ENCODE data around the gene SCAMP5.

SCAMP5 gene

GRCh38 chr15:75048394-75048793 lies 53.0 kb downstream of the SCAMP5 start:
- DNase-seq (ENCODE audit: low read depth) = no peak

DNA sequence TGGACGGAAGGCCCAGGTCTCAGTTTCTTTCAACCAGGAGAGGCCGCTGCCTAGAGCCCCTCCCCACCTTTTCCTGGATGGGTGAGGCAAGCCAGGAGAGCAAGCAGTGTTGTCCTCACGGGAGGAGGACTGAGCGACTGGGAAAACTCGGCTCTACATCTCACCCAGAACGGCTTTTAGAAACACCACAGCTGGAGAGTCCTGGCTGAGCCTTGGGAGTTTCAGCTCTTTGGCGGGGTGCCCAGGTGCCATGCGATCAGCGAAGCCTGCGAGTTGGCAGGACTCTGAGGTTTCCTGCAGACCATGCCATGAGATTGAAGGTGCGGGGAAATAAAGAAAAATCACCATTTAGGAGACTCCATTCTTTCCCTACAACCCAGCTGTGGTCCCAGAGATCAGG lies 54.0 kb downstream of the SCAMP5 start:
- no peak for DNase-seq (ENCODE audit: low read depth)

DNA sequence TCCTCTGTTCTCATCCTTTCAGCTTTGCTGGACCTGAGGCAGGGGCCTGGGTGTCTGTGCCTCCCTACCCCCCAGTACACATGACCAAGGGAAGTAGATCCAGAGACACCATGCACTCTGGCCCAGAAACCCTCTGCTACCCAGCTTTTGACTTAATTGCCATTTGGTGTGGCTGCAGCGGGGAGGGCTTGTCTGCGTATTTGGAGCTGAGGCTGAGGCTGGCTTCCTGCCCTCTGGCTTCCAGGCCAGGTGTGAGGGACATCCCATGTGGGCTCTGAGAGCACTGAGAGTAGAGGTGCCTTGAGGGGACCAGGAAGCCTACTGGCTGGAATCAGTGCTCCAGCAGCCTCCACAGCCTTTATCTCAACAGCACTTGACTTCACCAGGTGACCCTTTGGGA lies 54.9 kb downstream of the SCAMP5 start:
- DNase-seq (ENCODE audit: low read depth) = no peak

GRCh38 chr15:75051191-75051608 lies 55.8 kb downstream of the SCAMP5 start:
- DNase-seq (ENCODE audit: low read depth) = no peak

DNA sequence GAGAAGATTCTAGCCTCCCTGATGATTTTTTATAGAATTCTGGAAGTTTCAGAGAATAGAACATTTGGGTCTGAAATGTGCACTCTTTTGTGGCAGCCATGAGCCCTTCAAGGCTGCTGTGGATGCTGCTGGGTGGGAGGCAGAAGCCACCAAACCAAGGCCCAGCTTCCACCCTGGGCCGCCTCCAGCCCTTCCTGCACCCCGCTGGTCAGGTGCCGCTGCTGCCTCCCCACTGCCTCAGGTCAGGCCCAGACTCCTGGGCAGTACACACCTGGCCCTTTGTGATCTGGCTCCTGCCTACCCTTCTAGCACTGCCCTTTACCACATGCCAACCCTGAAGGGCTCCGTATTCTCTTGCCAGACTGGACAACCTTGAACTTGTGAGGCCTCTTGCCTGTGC lies 56.3 kb downstream of the SCAMP5 start:
- DNase-seq (ENCODE audit: low read depth) = no peak

DNA sequence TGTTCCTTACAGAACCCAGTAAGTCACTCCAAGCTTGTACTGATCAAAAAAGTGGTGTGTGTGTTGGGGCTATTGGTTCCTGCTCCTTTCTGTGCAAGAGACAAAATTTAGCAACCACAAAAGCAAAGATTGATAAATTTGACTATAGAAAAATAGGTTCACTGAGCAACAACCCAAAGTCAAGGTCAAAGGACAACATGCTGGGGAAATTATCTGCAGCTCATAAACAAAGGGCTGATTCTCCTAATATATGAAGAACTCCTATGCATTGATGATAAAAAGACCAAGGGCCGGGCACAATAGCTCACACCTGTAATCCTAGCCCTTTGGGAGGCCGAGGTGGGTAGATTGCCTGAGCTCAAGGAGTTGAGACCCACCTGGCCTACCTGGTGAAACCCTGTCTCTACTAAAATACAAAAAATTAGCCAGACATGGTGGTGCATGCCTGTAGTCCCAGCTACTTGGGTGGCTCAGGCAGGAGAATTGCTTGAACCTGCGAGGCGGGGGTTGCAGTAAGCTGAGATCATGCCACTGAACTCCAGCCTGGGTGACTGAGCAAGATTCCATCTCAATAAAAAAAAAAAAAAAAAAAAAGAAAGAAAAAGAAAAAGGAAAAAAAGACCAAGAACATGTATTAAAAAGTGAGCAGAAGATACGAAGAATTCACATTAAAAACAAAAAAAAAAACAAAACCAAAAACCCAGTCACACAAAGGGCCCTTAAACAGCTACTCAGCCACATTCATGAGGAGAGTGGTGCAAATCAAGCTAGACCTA lies 57.8 kb downstream of the SCAMP5 start:
- no peak for DNase-seq (ENCODE audit: low read depth)

- DNase-seq (ENCODE audit: low read depth) = no peak
Observed at GRCh38 chr15:75053748-75054125, 58.4 kb downstream of the SCAMP5 start.

GRCh38 chr15:75054172-75054897 lies 59.0 kb downstream of the SCAMP5 start:
- no peak for DNase-seq (ENCODE audit: low read depth)

- no peak for DNase-seq (ENCODE audit: low read depth)
Observed at GRCh38 chr15:75056036-75056435, 60.7 kb downstream of the SCAMP5 start.

DNA sequence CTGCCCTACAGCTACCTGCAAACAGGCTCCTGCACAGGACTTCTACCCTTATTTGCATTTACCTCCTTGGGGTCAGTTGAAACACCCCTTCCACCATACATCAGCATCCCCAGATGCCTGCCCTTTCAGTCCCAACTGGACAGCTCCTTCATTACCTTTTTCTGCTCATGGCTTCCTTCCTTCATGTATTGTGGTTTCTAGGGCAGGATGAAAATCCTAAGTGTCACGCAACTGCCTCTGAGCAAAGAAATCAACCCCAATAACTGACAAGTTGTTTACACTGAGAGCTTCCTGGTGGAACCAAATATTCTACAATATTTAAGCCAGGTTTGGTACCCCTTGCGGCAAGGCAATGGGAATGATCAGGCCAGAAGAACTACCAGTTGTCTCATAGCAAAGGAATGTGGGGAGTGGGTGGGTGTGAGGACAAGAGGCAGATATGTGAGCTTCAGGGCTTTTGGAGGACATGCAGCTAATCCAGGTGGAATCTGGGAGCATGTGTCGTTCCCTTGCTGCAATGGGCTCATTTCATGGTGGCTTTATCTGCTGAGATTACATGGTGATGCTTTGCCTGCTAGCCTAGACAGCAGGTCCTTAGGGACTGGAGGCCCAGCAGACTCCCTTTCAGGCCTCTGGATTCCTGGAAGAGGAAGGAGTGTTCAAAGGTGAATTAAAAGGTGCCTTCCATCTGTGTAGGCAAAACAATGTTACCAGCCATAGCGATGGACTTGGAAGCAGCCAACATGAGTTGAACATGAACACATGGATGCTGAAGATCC lies 63.0 kb downstream of the SCAMP5 start:
- DNase-seq (ENCODE audit: low read depth) = no peak

DNA sequence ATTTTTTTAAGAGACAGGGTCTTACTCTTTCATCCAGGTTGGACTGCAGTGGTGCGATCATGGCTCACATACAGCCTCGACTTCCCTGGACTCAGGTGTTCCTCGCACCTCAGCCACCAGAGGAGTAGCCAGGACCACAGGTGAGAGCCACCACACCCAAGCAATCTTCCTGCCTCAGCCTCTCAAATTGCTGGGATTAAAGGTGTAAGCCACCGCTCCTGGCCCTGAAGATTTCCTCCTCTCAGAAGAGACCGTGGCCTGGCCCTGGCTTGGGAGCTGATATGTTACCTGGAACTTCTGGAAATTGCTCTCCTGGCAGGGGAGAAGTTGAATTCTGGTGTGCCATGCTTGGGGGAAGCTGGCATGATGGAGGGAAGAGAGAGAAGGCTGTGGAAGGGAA lies 64.2 kb downstream of the SCAMP5 start:
- no peak for DNase-seq (ENCODE audit: low read depth)

DNA sequence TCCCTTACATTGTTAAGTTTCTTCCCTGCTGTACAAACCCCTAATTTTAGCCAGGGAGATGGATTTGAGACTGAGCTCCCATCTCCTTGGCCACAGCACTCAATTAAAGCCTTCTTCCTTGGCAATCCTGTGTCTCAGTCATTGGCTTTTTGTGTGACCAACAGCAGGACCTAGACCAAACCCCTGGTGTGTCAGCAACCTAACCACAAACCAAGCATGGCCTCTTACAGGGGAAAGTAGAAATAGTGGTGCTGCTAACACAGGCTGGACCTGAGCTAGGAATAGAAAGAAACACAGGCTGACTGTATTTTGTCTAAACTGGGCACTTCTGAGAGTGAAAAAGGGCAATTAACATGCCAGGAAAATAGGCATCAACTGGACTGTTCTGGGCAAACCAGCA lies 65.9 kb downstream of the SCAMP5 start:
- DNase-seq (ENCODE audit: low read depth) = peak; percentile 18

DNA sequence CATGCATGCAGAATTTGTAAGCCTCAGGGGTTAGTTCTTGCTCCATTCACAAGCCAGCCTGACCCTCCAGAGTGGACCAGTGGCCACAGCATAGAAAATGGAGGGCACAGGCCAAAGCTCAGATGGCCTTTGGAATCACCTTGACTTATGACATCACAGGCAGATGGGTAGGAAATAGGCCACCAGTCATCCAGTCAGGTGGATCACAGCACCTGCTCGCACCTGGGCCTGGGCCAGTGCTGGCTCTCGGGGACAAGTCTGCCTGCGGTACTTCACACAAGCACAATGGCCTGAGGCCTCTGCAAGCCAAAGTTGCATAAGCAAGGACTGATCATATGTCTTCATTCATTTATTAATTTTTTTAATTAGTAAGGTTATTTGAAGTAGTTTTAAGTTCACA lies 67.3 kb downstream of the SCAMP5 start:
- no peak for DNase-seq (ENCODE audit: low read depth)

GRCh38 chr15:75063338-75063737 lies 68.0 kb downstream of the SCAMP5 start:
- peak; percentile 15 for DNase-seq (ENCODE audit: low read depth)

DNA sequence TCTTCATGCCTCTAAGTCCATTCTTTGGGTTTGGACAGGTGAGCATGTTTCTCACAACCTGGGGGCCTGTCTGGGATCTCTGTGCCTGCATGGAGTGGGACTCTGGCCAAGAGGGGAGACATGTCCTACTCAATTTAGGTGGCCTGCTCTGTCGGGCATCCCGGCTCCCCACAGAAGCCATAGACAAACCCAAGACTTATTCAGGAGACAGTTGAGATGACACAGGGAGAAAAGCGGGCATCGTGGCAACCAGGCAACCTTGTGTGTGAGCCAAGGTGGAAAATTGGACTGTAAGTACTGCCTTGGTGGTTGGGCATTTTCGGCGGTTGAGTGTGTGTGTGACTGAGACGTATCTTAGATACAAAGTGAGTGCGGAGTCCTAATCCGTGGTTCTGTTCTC lies 68.5 kb downstream of the SCAMP5 start:
- DNase-seq (ENCODE audit: low read depth) = no peak

DNA sequence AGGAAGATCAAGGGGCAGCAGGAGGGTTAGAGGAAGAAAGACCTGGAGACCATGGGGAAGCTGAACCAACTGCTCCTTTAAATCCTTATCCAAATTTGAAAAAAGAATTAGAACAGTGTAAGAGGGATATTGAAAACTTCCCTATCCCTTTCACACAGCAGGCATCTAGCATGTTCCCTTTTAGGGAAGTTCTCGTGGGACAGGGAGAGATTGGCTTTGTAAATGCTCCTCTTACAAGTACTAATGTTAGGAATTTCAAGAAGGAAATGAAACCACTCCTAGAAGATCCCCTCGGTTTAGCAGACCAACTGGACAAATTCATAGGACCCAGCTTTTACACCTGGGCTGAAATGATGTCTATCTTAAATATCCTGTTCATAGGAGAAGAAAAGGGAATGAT lies 69.5 kb downstream of the SCAMP5 start:
- no peak for DNase-seq (ENCODE audit: low read depth)

GRCh38 chr15:75065467-75065850 lies 70.1 kb downstream of the SCAMP5 start:
- DNase-seq (ENCODE audit: low read depth) = no peak

DNA sequence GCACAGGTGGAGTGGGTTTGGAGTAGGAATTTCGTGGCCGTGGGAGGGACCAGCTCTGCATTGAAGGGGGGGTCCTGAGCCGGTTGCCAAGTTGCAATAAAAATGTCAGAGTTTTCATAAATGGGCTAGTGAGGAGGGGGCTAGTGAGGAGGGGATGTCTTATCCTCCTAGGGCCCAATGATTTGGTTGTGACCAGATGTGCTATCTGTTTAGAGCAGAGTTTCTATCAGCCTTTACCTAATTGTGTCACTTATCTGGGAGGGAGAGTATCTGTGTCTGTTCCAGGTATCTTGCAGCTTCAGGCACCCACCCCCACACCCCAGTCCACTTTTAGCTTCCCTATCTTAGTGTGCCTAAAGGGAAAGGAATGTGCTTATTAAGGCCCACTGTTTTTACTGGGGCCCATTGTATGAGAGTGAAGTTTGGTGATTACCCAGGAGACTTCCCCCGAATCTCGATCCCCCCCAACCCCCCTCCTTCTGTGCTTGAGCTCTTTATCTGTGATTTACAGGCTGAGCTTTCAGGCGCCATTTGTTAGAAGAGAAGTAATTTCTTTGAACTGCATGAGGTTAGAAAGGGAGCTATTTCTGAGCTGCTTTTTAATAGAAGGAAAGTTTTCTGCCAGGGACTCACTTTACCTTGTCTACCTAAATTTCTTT lies 70.6 kb downstream of the SCAMP5 start:
- DNase-seq (ENCODE audit: low read depth) = no peak

DNA sequence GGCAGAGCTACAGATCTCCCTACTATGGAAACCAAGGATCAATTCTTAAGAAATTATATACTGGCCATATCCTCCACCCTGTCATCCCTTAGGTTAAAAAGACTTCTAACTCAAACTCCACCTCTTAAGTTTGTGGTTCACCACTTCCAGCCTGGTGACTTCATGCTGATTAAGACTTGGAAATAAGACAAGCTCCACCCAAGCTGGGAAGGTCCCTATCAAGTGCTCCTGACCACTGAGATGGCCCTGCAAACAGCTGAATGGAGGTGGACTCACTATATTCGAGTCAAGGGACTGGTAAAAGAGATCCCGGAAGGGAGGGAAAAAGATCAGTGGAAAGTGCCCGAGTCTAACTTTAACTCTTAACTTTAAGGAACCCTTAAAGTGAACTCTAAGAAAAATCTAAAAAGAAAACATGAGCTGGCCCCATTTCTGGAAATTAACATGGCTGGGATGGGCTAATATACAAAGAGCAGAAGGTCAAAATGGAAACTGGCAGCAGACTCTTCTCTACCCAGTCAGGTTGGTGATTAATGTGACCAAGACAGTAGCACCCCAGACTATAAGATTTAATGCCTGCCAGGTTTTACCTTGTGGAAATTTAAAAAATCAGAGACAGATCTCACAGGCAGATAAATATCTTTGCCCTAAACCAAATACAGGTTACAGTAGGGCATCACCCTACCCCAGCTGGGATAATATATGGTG lies 71.9 kb downstream of the SCAMP5 start:
- no peak for DNase-seq (ENCODE audit: low read depth)

DNA sequence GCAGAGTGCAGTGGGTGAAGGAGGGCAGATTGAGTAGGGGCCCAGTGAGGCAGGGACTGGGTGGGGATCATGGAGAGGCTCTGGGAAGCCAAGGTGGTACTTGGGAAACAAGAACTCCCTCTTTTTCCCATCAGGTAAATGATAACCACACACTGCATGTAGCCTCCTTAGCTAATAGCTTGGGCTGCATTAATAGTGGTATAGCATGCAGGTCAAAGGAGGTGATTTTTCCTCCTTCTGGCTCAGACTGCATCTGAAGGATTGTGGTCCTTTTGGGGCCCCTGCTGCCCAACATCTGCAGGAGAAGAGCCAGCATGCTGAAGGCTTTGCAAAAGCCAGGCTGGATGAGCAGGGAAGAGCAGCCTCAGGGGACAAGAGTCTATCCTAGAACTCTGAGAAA lies 73.4 kb downstream of the SCAMP5 start:
- no peak for DNase-seq (ENCODE audit: low read depth)

GRCh38 chr15:75069301-75069925 lies 74.0 kb downstream of the SCAMP5 start:
- DNase-seq (ENCODE audit: low read depth) = no peak

Measured in GM04504 (cell line).